HG03571 (cell line): ENCODE results near the gene RND2.

Source experiments
- ATAC-seq: cut with Tn5 transposase; IDR thresholded peaks from one replicate; pipeline ENCODE4 v1.9.1; 2021; ENCODE audit not compliant: unreplicated experiment

Gene RND2

DNA sequence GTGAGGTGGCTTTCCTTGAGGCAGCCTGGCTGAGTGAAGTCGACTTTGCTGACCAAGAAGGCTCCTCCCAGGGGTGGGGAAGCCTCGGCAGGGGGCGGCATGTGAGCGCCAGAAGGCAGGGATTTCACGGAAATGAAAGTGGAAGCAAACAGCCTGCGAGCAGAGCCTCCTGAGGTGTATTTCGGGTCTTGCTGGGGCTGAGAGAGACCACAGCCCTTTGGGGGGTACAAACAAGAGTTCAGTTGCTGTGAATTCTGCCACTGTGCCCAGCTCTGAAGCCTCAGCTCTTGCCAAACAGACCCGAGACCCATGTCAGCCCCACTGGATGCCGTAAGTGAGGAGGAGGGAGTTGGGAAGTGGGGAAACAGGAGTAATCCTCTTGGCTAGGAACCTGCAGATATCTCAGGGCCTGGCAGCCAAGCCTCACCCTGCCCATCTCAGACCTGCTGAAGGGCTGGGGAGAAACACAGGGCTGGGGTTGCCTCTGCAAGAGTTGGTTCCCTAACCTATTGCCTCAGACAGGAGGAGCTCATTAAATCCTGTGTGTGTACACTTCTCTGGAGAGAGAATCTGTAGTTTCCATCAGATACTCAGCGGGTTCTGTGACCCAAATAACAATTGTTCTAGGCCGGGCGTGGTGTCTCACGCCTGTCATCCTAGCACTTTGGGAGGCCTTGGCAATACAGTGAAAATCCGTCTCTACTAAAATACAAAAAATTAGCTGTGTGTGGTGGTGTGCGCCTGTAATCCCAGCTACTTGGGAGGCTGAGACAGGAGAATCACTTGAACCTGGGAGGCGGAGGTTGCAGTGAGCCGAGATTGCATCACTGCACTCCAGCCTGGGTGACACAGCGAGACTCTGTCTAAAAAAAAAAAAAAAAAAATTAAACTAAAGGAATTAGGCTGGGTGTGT lies 18.1 kb upstream of the RND2 start, which contains the start of gene IFI35:
IFI35 (plus strand) TSS at position 146 of the 913 bp plus-strand sequence; CDS start at position 310, 164 bp downstream.
- no peak for ATAC-seq

DNA sequence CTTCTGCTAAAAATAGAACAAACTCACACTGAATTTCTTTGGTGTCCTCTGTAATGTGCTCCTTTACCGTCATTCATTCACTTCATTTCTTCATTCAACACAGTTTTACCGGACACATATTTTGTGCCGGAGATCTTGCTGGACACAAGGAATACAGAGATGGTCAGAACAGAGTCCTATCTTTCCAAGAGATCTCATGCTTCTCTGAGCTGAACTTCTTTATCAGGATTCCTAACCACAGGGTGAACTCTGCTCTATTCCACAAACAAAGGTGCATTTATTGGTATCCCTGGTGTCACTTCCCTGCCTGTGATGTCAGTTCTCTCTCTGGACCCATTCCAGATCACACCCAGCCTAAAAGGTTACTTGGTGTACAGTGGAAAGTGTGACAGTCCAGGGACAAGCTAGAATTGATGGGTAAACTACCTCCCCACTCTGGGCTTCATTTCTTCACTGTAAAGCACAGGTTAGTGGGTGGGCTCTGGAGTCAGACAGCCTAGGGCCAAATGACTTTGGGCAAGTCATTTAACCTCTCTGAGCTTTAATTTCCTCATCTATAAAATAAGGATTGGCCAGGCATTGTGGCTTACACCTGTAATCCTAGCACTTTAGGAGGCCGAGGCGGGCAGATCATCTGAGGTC lies 14.2 kb upstream of the RND2 start:
- ATAC-seq: no peak

DNA sequence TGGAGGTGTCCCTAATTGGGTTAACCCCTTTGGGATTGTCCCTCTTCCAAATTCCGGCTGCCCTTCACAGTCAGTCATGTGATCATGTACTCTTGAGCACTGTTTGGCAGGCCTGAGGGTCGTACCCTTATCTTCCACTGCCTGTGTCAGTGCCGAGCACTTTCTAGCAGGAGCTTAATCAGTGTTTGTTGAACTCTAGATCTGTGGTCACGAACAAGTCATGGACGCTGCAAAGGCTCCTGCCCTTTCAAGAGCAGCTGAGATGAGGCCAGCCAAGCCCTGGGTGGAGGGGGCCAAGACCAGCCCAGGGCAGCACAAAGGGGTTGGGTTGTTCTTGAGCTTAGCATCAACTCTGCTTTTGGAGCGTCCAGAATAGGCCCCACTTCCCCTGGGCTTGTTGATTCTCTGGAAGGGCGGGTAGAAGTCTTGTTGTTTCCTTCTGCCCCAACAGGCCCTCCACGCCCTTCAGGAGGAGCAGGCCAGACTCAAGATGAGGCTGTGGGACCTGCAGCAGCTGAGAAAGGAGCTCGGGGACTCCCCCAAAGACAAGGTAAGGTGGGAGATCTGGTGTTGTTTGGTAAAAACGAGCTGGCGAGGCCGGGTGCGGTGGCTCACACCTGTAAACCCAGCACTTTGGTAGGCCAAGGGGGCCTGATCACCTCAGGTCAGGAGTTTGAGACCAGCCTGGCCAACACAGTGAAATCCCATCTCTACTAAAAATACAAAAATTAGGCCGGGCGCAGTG lies 13.1 kb upstream of the RND2 start:
- no peak for ATAC-seq

GRCh38 chr17:43013296-43013695 lies 11.7 kb upstream of the RND2 start:
- ATAC-seq: no peak

GRCh38 chr17:43014020-43014648 lies 10.9 kb upstream of the RND2 start:
- ATAC-seq: no peak

DNA sequence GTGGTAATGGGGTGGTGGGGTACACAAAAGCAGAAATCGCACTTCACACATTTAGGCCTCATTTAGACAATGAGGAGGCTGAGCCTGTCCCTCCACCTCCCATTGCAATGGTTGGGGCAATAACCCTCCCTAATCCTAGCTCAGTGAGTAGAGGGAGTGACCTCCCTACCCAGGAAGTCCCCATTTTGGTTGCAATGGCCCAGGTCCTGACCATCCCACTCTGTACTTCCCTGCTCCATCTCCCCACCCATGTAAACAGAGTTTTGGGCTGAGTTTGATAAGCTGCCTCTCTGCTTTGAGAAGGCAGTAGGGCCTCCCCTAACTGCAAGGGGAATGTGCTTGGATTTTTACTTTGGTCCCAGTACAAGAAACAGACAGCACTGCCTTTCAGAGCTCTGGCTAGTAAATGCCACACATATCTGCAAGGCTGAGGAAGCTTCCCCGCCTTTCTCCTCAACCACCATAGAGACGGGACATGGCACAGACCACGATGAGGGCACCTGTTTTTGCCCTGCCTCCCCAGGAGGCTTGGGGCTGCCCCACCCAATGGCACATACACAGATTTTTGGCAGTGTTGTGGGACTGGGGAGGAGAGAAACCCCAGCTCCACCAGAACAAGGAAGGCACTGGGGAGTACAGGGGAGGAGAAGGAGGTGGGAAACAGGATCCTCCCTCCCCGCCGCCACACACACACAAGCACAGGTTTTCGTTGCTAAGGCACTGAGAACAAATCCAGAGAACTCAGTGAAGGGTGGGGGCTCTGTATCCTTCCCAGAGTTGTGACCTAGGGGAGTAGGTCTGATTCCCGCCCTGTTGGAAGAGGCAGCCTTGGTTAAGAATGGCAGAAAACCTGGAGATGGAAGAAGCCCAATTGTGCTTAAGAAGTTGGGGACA lies 10.1 kb upstream of the RND2 start:
- ATAC-seq: no peak

DNA sequence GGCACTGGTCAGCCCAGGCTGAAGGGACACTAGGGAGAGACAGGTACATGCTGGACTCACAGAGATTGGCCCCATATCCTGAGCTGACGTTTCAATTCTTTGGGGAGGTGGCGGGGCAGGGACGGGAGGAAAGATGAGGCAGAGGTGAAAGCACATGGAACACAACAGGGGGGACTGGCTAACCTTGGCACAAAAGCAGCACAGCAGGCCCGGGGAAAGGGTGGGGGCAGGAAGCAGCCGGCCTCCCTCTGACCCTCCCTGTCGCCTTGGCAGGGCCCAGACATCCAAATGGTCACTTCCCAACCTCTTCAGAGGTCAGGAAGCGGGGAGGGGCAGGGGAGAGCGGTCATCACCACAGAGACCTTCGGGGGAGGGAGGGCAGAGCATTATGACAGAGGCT lies 9.5 kb upstream of the RND2 start:
- ATAC-seq: no peak

DNA sequence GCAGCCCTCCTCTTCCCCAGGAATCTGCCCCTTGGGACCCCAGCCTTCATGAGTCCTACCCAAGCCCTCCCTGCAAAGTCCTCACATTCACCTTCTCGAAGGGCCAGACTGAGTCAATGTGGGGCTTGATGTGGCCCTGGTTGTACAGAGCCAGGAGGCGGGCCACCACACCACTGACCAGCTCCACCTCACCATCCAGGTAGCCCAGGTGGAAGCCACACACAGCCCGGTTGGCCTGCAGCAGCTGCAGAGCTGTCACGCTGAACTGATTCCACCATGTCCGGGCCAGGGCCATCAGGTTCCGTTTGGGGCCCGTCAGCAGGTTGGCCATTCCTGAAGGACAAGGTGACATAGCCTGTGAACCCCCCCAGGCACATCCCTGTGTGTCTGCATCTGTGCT lies 8.8 kb upstream of the RND2 start:
- ATAC-seq: no peak

GRCh38 chr17:43018008-43018853 lies 6.8 kb upstream of the RND2 start:
- no peak for ATAC-seq

- ATAC-seq: no peak
Measured at GRCh38 chr17:43018932-43019331, 6.1 kb upstream of the RND2 start.

- no peak for ATAC-seq
Measured at GRCh38 chr17:43019418-43019817, 5.6 kb upstream of the RND2 start.

DNA sequence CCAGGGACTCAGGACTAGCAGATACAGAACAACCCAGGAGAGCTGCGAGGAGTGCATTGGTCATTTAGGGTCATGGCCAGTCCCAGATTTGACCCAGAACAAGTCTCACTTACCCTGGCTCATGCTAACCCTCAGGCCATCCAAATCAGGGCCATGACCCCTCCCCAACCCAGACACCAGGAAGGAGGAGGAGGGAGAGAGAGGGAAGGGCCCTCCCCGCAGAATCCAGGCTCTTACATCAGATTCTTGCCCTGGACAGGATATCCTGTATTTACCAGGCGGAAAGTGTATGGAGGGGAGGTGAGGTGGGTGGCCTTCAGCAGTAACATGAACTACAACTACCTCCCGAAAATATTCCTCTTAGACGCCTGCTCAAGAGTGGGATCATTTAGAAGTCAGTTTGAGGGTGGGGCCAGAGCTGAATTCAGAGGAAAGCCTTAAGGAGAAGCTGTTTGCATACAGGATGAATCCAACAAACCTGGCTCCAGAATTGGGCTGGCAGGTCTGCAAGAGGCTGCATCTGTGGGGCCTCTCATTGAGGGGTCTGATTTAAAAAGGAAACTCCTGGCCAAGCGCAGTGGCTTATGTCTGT lies 4.9 kb upstream of the RND2 start:
- no peak for ATAC-seq

GRCh38 chr17:43020789-43021740 lies 4.0 kb upstream of the RND2 start:
- no peak for ATAC-seq

DNA sequence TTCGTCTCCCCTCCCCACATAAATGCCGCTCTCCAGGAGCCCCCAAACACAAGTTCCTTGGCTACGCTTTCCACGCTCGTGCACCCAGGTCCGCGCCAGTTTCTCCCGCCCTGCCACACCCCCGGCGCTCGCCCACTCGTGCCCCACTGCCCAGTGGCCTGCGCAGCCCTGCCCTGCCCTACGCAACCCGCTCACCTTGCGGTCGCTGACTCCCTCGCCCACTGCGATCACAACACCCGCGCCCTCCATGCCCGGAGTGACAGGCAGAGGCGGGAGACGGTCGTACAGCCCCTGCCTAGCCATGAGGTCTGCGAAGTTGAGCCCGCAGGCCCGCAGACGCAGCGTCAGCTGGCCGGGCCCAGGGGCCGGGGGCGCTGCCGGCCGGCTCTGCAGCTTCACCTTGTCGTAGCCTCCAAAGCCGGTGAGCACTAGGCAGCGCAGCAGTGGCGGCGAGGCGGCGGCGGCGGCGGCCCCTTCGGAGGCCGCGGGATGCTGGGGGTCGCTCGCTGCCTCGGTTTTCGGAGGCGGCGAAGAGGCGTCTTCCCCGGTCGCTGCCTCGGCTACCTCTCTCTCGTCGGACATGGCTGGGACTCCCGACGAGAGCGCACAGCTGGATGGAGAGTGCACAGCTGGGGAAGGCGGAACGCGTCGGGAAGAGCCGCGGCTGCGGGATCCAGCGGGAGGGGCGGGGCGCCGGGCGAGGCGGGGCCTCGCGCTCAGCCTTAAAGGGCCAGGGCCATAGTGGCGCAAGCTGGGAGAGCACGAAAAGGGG lies 3.1 kb upstream of the RND2 start, which contains the start of gene VAT1:
VAT1 (minus strand) TSS at position 645 of the 772 bp plus-strand sequence; CDS start at position 582, 63 bp downstream.
- no peak for ATAC-seq

GRCh38 chr17:43025290-43025657 lies 243 bp downstream of the RND2 start:
- no peak for ATAC-seq

DNA sequence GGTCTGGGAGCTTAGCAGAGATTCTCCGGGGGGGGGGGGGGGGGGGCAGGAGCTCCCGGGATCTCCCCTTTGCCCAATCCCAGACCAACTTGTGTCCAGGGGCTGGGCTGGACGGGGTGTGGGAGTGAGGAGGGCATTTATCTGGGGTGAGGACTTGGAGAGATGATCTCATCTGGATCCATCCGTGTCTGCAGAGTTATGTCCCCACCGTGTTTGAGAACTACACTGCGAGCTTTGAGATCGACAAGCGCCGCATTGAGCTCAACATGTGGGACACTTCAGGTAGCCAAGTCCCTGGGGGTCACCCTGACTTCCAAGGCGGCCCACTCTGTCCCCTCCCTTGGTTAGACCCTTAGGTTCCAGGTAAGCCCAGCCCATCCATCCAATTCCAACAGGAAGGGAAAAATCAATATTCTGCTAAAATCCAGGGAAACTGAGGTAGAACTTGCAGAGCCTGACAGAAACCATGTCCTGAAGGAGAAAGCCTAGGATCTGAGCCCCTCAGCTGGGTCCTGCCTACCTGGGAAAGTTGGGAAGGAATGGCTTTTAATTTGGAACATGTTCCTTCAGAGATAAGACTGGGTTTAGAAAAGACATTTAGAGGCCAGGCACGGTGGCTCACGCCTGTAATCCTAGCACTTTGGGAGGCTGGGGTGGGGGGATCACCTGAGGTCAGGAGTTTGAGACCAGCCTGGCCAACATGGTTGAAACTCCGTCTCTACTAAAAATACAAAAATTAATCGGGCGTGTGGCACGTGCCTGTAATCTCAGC lies 921 bp downstream of the RND2 start:
- no peak for ATAC-seq
